Uterus (tissue), 4 donors: ENCODE data around the gene HS3ST2. TPM values are rescaled to one million over a fixed set of nuclear protein-coding genes. Genes with fewer than 3 reads are reported as not detected.

Experiments used
- DNase-seq, 2 donors: peaks; one replicate each; pipeline ENCODE4 v3.0.0-alpha.2; 2019 to 2020
- H3K27ac ChIP-seq, 2 donors: fragments of 200-600 bp; sonication (generic); 1 replicate in 1 of 2; 2 replicates in 1 of 2; pipeline ENCODE4 v1.5.1; 2016 to 2018
- H3K27me3 ChIP-seq, 2 donors: fragments of 200-600 bp; sonication (generic); one replicate each; pipeline ENCODE4 v1.5.1; 2018 to 2019; ENCODE audit warnings: control low read depth in 1 of 2
- H3K36me3 ChIP-seq, 2 donors: fragments of 200-600 bp; sonication (generic); one replicate each; pipeline ENCODE4 v1.5.1; 2019; ENCODE audit warnings: control low read depth in 1 of 2
- H3K4me1 ChIP-seq, 2 donors: fragments of 200-600 bp; sonication (generic); one replicate each; pipeline ENCODE4 v1.5.1; 2018 to 2019; ENCODE audit warnings: control low read depth in 1 of 2
- H3K4me3 ChIP-seq, 2 donors: fragments of 200-600 bp; sonication (generic); 1 replicate in 1 of 2; 2 replicates in 1 of 2; pipeline ENCODE4 v1.5.1; 2018 to 2019; ENCODE audit warnings: mild to moderate bottlenecking in 1 of 2
- H3K9me3 ChIP-seq, 2 donors: fragments of 200-600 bp; sonication (generic); one replicate each; pipeline ENCODE4 v1.5.1; 2019; ENCODE audit warnings: control low read depth in 1 of 2
- POLR2A ChIP-seq, 2 donors: fragments of 450-650 bp; IDR thresholded peaks; one replicate each; pipeline ENCODE4 v1.6.1; 2016; ENCODE audit warnings: antibody characterized with exemption in 2 of 2, mild to moderate bottlenecking in 1 of 2, moderate library complexity in 1 of 2
- intact Hi-C: fragments of 100-400 bp; cut with DNase I; formaldehyde crosslinking; loops from one replicate; pipeline ENCODE4 v1.15.1; 2023; ENCODE audit warnings: low total_unique reads
- total RNA-seq, 4 donors: library from RNA; depleted of rRNA in 3 of 4; stranded (reverse); fragments of >200 nt in 3 of 4; gene quantifications; one replicate each; pipeline versions ENCODE4 v1.1.0 to v1.2.4, GENCODE V29; 2014 to 2023
- TF ChIP-seq, protein P1 (sequence below), 4 experiments: fragments of 200-600 bp in 2 of 4; fragments of 450-650 bp in 2 of 4; sonication (generic) in 2 of 4; IDR thresholded peaks; one replicate each; pipeline ENCODE4 v1.5.1; 2016 to 2019; ENCODE audit warnings: antibody characterized with exemption in 4 of 4, mild to moderate bottlenecking in 2 of 4, moderate library complexity in 1 of 4
- donor health status: DM: yes; HTN: yes; CAD: no.

Gene HS3ST2
- total RNA-seq, 4 donors from 2014 or later = 1.2 TPM; not detected in 3

DNA sequence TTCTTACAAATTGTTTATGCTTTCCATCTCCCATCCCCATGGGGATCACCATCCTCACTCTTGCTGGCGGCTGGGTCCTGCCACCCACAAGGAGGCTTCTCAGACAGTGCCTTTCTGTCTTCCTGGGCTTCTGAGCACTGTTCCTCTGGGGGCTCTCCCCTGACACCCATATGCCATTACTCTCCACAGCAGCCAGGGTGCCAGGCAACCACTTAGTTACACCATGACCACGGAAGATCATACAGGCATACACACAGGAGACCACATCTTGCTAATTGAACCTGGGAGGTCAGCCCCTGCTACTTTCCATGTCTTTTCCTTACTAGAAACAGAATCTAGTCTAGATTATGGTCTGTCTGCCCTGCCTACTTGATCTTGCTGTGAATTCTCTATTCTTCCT lies 27.7 kb upstream of the HS3ST2 start:
- H3K27me3 ChIP-seq = no peaks in the 10 kb centered on the region
- intact Hi-C loops = no loop called here
- no peak overlapping the region for H3K4me3 ChIP-seq
- no peak for DNase-seq
- no peak for TF ChIP-seq POLR2A (IDR thresholded peaks at IDR 0.05)
- TF ChIP-seq, protein P1, sequence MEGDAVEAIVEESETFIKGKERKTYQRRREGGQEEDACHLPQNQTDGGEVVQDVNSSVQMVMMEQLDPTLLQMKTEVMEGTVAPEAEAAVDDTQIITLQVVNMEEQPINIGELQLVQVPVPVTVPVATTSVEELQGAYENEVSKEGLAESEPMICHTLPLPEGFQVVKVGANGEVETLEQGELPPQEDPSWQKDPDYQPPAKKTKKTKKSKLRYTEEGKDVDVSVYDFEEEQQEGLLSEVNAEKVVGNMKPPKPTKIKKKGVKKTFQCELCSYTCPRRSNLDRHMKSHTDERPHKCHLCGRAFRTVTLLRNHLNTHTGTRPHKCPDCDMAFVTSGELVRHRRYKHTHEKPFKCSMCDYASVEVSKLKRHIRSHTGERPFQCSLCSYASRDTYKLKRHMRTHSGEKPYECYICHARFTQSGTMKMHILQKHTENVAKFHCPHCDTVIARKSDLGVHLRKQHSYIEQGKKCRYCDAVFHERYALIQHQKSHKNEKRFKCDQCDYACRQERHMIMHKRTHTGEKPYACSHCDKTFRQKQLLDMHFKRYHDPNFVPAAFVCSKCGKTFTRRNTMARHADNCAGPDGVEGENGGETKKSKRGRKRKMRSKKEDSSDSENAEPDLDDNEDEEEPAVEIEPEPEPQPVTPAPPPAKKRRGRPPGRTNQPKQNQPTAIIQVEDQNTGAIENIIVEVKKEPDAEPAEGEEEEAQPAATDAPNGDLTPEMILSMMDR (IDR thresholded peaks at IDR 0.05) = no peak
- H3K4me1 ChIP-seq = no peaks in the 10 kb centered on the region
- no peaks in the 10 kb centered on the region for H3K9me3 ChIP-seq
- H3K27ac ChIP-seq = no peak overlapping the region
- H3K36me3 ChIP-seq = no peaks in the 10 kb centered on the region

DNA sequence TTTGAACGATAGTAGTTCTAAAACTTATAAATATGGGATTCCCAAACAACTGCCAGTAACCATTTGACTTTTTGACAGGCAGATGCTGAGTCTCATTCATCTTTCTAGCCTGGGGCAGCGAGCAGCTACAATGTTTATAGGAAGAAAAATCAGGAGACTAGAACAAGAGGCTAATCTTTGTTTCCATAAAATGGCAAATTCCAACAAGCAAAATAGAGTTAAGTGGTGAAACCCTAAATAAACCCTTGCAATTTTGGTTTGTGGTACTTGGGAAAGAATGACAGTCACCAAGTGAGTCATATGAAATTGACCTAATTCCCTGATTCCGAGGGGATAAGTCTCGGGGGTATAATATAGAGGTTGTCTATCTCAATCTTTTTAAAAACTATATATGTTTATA lies 27.3 kb upstream of the HS3ST2 start:
- intact Hi-C loops = no loop called here
- Histone ChIP-seq H3K9me3 (no peaks in the 10 kb centered on the region), H3K4me1 (no peaks in the 10 kb centered on the region), H3K4me3 (no peak overlapping the region), H3K27ac (no peak overlapping the region), H3K27me3 (no peaks in the 10 kb centered on the region), H3K36me3 (no peaks in the 10 kb centered on the region)
- no peak for DNase-seq
- no peak for TF ChIP-seq POLR2A (IDR thresholded peaks at IDR 0.05)
- TF ChIP-seq, protein P1 (IDR thresholded peaks at IDR 0.05) = no peak

- TF ChIP-seq, protein P1 (IDR thresholded peaks at IDR 0.05) = no peak
- no peak for TF ChIP-seq POLR2A (IDR thresholded peaks at IDR 0.05)
- H3K4me3 ChIP-seq = no peak overlapping the region
- intact Hi-C loops = no loop called here
- H3K27ac ChIP-seq = no peak overlapping the region
- no peak for DNase-seq
- H3K36me3 ChIP-seq = no peaks in the 10 kb centered on the region
- H3K27me3 ChIP-seq = no peaks in the 10 kb centered on the region
- no peaks in the 10 kb centered on the region for H3K9me3 ChIP-seq
- no peaks in the 10 kb centered on the region for H3K4me1 ChIP-seq
Measured at GRCh38 chr16:22787466-22788192, 26.3 kb upstream of the HS3ST2 start.

DNA sequence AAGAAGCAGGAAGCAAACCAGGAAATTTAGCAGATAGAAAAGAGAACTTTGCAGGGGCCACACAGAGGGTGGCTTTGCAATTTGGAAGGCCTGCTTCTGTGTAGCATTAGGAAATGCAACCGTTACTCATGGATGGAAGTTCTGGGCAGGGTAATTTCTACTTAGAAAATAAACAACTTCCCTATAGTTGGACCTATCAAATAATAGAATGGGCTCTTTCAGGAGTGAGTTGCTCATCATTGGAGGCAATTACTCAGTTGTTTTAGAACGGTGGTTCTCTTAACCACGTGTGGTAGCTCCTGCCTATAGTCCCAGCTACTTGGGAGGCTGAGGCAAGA lies 25.8 kb upstream of the HS3ST2 start:
- Histone ChIP-seq H3K27ac (no peak overlapping the region), H3K4me3 (no peak overlapping the region), H3K9me3 (no peaks in the 10 kb centered on the region), H3K4me1 (no peaks in the 10 kb centered on the region), H3K27me3 (no peaks in the 10 kb centered on the region), H3K36me3 (no peaks in the 10 kb centered on the region)
- intact Hi-C loops = no loop called here
- TF ChIP-seq, protein P1 (IDR thresholded peaks at IDR 0.05) = no peak
- TF ChIP-seq POLR2A (IDR thresholded peaks at IDR 0.05) = no peak
- DNase-seq = no peak

DNA sequence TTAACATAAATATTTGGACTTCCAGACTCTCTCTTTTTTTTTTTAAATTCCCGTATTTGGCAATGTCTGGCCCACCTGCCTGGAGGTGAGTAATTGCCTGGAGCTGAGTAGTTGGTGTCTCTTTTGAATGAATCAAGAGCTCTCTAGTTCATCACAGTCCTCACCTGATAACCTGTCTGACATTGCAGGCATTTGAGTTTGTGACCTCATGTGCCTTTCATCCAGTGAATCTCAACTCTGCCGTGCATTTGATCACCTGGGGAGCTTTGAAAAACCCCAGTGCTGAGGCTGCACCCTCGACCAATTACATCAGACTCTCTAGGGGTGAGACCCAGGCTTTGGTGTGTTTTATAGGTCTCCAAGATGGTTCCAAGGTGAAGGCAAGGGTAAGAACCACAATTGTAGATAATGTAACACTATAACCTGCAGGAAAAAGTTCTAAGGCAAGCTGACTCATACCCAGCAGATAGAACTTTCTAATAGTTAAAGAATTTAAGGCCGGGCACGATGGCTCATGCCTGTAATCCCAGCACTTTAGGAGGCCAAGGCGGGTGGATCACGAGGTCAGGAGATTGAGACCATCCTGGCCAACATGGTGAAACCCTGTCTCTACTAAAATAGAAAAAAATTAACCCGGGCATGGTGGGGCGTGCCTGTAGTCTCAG lies 24.5 kb upstream of the HS3ST2 start:
- no peaks in the 10 kb centered on the region for H3K27me3 ChIP-seq
- H3K36me3 ChIP-seq = no peaks in the 10 kb centered on the region
- H3K27ac ChIP-seq = no peak overlapping the region
- no peaks in the 10 kb centered on the region for H3K4me1 ChIP-seq
- TF ChIP-seq, protein P1 (IDR thresholded peaks at IDR 0.05) = no peak
- no peak for TF ChIP-seq POLR2A (IDR thresholded peaks at IDR 0.05)
- no peak for DNase-seq
- H3K4me3 ChIP-seq = no peak overlapping the region
- no peaks in the 10 kb centered on the region for H3K9me3 ChIP-seq
- intact Hi-C loops = no loop called here
